UCSD-AML1 (cell line): ENCODE results near the gene VCP.

Experiments
- DNase-seq: peaks from one replicate; lab custom pipeline; 2025; ENCODE audit not compliant: unreplicated experiment; lab: John Stamatoyannopoulos, UW

The VCP gene

DNA sequence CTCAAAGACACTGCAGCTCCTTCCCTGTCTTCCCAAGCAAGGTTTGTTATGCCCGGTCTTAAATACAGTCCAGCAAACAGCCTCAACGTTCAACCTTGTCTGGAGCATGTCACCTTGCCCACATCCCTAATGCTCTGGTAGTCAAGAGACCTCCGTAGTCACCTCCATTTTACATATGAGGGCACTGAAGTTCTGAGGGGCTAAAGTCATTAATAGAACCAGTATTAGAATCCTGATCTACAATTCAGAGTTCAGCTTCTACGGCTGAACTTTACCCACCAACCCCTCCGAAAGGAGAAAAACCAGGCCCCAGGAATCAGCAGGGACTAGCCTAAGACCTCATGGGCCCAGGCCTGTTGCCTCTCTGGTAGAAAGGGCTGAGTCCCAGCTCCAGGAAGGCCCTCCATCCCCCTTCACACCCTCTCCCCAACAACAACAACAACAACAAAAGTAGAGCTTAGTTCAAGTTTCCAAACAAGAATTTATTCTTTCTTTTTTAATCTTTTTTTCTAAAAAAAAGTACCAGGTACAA is 31.3 kb upstream of the VCP start:
- no peak for DNase-seq

DNA sequence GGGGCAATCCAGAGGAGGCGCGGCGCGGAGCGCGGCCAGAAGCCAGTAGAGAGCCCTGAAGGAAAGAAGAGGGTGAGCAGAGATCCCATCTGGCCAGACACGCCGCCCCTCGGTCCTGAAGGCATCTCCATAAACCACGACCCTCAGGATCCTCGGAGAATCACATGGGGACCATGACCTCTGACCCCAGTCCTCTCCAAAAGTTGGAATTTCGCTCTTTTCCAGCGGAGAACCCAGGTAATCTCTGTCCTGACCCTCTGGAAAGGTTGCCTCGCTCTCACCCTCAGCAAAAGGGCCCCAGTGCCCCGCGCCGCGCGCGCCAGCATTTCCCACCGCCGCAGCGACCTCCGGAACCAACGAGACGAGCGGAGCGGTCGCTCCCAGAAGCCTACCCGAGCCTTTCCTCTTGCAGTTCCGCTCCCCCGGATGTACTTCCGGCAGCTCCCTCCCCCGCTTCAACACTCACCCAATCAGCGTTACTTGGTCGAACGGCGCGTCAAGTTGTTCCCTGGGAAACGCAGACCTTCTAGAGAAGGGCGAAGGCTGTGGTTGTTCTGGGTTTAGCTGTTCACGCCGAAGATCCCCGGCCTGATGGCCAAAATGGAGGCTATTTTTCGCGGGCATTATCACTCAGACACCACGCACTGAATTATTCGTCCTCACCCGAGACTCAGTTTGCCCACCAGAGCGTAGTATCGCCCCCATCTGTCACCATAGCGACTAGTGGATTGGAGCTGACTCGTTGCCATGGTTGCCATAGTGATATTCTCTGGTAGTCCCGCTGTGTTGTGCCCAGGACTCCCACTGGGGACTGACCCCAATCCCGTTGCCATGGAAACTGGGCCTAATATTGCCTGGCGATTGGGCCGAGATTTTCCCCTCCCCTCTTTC is 30.6 kb upstream of the VCP start, which contains the start of gene STOML2:
STOML2 (minus strand) TSS at position 363 of the 891 bp plus-strand sequence; CDS start at position 326, 37 bp downstream.
- DNase-seq: peak; percentile 91

- no peak for DNase-seq
These were observed 30.0 kb upstream of the VCP start for GRCh38 chr9:35102465-35102768.

GRCh38 chr9:35097573-35097972 is 25.1 kb upstream of the VCP start:
- no peak for DNase-seq

DNA sequence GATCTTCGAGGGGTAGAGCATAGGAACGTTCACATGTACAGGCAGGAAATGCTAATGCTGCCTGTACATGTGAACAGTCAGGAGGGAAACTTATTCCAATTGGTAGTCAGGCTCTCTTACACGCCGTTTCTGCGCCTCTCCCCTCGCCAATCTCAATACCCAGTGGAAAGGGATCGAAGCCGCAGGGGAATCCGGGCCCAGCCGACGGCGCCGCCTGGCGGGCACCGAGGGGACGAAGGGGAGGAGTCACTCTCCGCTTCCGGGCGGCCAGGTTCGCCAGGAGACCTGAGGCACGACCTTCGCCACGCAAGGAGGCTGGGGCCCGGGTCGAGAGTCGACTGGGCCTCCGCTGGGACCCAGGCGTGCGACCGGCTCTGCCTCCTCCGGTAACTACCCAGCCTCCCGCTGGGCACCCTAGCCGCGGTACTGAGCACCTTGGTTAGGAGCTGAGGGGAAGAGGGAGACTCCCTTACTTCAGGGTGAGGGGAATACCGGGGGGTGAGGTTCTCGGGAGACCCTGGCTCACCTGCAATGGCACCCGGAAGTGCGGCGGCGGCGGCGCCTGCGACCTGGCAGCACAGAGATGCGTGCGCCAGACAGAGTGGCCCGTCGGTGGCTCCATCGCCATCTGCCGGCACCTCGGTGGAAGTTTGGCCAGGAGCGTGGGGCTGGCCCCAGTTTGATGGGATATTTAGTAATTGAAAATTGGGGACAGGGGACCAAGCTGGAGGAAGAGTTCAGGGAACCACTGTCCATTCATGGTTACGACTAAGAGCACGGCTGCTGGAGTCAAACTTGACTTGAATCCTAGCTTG is 23.8 kb upstream of the VCP start, which contains the start of gene PIGO:
PIGO (minus strand) TSS at position 557 of the 815 bp plus-strand sequence. CDS start 1,026 bp downstream, outside the sequence.
- DNase-seq: peak; percentile 89

- DNase-seq: no peak
These were observed 19.1 kb upstream of the VCP start for GRCh38 chr9:35091536-35091935.

DNA sequence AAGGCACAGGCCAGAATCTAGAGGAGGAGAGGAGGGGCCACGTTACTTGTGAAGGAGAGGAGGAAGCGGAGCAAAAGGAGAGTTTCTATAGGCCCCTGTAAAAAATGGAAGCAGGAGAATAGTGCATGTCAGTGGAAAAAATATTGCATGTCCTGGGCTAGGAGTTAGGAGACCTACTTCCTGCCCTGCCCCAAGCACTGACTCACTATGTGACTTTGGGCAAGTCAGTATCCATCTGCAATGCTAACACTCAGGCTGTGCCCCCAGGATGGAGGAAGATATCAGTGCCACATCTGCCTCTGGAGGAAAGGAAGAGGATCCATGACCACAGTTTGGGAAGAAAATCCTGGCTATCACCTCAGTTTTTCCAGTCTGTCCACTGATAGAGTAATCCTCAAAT is 17.0 kb upstream of the VCP start:
- no peak for DNase-seq

DNA sequence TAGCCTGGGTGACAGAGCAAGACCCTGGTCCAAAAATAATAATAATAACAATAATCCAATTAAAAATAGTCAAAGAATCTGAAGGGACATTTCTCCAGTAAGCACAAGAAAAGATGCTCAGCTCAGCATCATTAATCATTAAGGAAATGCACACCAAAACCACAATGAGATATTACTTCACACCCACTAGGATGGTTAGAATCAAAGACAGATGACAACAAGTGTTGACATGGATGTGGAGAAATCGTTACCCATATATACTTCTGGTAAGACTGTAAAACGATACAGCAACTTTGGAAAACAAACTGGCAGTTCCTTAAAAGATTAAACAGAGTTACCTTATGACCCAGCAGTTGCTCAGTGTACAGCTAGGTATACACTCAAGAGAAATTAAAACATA is 12.7 kb upstream of the VCP start:
- DNase-seq: no peak

DNA sequence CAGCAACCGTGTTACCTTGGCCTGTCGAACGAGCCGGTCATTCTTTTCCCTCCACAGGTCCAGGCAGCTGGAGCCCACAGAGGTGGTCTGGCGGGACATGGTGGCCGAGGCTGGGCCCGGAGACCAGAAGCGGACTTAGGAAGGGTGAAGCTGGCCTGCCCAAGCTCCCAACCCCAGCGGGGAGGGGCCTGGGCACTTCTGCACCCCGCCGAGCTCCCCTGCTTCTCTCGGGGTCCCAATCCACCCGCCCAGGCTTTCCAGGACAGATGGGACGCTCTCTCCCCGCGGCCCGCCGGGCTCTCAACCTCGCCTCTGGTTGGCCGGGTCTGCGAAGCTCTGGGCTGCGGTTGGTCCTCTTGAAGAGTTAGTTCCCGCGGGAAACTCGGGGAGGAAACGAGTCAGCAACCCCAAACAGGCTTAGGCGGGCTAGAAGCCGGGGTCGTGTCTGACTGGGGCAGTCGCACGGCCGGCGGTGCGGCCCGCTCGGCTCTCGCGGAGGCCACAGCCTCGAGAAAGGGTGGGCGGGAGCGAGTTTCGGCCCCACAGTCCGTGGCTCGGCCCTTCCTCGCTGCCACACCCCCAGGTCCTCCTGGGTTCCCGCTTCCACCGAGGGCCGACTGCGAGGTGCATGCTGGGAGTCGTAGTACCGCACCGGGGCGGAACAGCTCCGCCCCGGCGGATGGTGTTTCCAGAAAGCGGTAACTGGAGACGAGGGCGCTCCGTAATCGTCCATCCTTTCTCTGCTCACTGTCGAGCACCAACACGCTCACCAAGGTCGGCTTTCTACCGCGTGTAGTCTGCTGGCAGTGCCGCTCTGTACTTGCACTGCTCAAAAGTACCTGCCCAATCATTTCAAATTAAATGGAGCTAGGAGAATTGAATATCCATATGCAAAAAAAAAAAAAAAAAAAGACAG is 7.3 kb upstream of the VCP start, which contains the start of gene FANCG:
FANCG (minus strand) TSS at position 517 of the 916 bp plus-strand sequence; CDS start at position 99, 418 bp downstream.
- peak; percentile 91 for DNase-seq

- DNase-seq: no peak
These were observed 6.6 kb upstream of the VCP start for GRCh38 chr9:35079041-35079425.

- DNase-seq: no peak
These were observed 5.6 kb upstream of the VCP start for GRCh38 chr9:35078066-35078465.

DNA sequence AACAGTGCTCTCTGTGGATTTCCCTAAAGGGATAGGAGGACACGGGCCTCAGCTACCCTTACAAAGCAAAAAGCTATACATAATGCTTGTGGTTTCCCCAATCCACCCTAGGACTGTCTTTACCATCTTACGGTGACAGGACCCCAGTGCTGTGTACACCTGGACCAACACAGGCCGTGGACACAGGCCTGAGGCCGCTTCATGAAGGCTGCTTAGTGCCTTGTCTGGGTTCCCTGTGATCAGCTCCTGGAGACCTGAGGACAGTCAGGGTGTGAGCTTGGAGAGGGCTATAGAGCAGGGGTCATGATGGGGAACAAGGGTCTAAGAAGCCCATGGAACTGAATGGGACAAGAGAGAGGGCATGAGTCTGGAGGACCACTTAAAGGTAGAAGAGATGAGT is 4.4 kb upstream of the VCP start:
- no peak for DNase-seq

DNA sequence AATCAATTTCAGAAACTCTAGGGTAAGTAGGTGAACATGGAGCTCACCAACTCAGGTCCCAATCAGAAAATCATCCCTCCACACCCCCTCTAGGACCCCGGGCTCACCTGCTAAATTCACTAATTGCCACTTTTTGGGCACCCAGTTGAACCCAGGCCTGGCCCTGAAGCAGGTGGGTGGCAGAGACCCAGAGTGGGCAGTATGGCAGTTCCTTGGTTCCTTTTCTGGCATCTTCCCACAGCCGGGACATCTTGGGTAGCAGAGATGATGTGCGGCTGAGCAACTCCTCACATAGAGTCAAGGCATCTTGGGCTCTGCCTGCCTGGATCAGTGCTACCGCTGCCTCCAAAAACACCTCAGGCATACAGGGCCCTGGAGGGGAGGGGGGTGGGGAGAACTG is 2.9 kb upstream of the VCP start:
- no peak for DNase-seq

- no peak for DNase-seq
These were observed 2.4 kb upstream of the VCP start for GRCh38 chr9:35074791-35075190.

GRCh38 chr9:35074141-35074540 is 1.7 kb upstream of the VCP start:
- no peak for DNase-seq

DNA sequence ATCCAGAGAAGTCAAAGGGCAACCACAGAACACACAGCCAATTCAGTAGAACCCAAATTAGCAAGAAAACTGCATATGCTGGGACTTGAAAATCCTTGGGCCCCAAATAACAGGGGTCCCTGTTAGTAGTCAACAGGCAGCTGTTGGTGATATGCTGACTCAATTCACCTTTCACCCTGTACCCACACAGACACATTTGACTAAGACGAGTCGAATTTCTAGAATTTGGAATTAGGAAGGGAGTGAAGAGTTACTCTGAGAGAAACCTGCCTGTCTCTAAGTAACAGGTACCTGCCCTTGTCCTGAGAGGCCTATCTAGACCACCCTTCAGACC is 821 bp upstream of the VCP start:
- DNase-seq: no peak

- peak; percentile 91 for DNase-seq
These were observed 488 bp downstream of the VCP start for GRCh38 chr9:35071814-35072460.

DNA sequence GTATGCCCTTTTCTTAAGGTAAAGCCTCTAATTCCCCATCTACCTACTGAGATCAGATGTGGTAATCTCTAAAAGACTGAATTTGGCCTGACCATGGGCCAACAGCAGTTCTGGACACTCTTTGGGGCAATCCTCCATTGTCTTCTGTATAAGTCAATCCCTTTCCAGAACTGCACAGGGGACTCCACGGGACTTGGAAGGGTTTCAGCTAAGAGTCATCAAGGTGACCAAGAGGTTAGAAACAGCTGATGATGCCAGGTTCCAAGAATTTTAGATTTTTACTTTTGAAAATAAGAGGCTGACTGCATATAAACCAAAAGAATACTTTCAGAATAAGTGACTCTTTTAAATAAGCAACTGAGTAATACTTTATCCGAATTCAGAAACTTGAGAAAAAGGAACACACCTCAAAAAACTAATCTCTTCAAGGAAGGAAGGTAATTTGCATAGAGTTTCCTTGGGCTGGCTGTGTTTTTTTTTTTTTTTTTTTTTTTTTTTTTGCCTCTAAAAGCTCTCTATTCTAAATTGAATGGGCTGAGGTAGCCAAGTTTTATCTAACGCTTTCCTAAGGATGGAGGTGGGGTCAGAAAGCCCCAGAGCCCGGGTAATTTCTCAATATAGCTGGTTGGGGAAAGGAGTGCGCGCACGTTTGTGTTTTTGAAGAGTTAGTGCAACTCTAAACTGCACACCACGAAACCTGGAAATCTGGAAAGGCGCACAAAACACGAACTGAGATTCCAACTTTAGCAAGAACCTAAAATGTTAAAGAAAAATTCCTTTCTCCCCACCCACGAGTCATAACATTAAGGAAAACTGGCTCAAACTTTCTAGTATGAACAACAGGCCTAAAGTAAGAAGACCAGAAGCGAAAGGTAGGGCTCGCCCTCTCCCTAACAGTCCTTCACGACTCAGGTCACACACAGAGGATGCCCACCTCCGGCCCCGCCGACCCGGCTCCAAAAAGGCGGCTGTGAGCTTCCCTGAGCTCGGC is 1.3 kb downstream of the VCP start:
- DNase-seq: no peak

DNA sequence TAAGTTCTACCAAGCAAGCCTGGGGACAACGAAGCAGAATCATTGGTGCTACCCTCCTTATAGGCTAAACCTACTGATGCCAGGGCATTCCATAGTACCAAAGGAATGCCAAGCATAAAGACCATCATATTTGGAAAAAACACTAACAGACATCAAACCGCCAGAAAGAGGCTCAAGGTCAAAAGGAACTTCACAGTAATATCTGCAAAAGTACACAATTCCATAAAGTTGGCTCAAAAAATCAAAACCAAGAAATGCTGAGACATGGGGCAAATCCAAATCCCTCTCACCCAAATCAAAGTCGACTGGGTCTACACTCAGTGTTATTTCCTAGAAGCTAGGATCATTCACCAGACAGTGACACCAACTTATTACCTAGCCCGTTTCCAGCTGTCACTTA is 3.4 kb downstream of the VCP start:
- no peak for DNase-seq
